ENCODE measurements around the gene CFAP20. TPM values are rescaled to one million over a fixed set of nuclear protein-coding genes. Genes with fewer than 3 reads are reported as not detected.

Gene CFAP20
- polyA plus RNA-seq, 6 donors from 2014 or later: 23.6 to 41.9 (median 32.6) TPM

Other genes with a start within 250 kb of the CFAP20 start
- gene CNGB1, start 158.3 kb downstream of the CFAP20 start, polyA plus RNA-seq (ENCODE audit: low read depth in 6 of 6): not detected
- 10 to 100 TPM in 1 of 6 donors, 1 to 10 TPM in 5; 3.1 to 10.7 (median 6.0) TPM for gene ZNF319, start 128.7 kb downstream of the CFAP20 start, polyA plus RNA-seq (ENCODE audit: low read depth in 6 of 6)
- gene USB1, start 128.0 kb downstream of the CFAP20 start, polyA plus RNA-seq (ENCODE audit: low read depth in 6 of 6): 10 to 100 TPM; 19.8 to 30.5 (median 25.8) TPM
- gene MMP15, start 103.6 kb downstream of the CFAP20 start, polyA plus RNA-seq (ENCODE audit: low read depth in 6 of 6): not detected
- gene CSNK2A2, start 68.7 kb upstream of the CFAP20 start, polyA plus RNA-seq (ENCODE audit: low read depth in 6 of 6): 10 to 100 TPM in 3 of 6 donors, 1 to 10 TPM in 3; 5.9 to 12.2 (median 9.9) TPM
- gene PRSS54, start 165.6 kb upstream of the CFAP20 start, polyA plus RNA-seq (ENCODE audit: low read depth in 6 of 6): not detected